Glomerular endothelial cell (primary cell): ENCODE results near the gene ENOX2. TPM values are rescaled to one million over a fixed set of nuclear protein-coding genes. Genes with fewer than 3 reads are reported as not detected.

ENCODE experiments used
- DNase-seq: peaks from one replicate; pipeline ENCODE4 v3.0.0-alpha.2; 2011; ENCODE audit warnings: low read depth, low spot score; ENCODE audit errors: extremely low read depth
- total RNA-seq: library from RNA; depleted of rRNA; stranded (reverse); fragments of >200 nt; gene quantifications from 2 replicates; pipeline ENCODE4 v1.2.3, GENCODE V29; 2015

Gene ENOX2
- total RNA-seq, 1 donor from 2014 or later: 14.8 TPM

GRCh38 chrX:130885508-130885907, 17.5 kb downstream of the ENOX2 start:
- no peak for DNase-seq

- no peak for DNase-seq
Observed at GRCh38 chrX:130884627-130885026, 18.4 kb downstream of the ENOX2 start.

- no peak for DNase-seq
Observed at GRCh38 chrX:130879869-130880268, 23.1 kb downstream of the ENOX2 start.

- no peak for DNase-seq
Observed at GRCh38 chrX:130878350-130879341, 24.4 kb downstream of the ENOX2 start.

GRCh38 chrX:130877892-130878341, 25.1 kb downstream of the ENOX2 start:
- DNase-seq: no peak

- no peak for DNase-seq
Observed at GRCh38 chrX:130876226-130876625, 26.8 kb downstream of the ENOX2 start.

- DNase-seq: no peak
Observed at GRCh38 chrX:130874751-130875150, 28.3 kb downstream of the ENOX2 start.

GRCh38 chrX:130869239-130869638, 33.8 kb downstream of the ENOX2 start:
- DNase-seq: no peak

- DNase-seq: no peak
Observed at GRCh38 chrX:130861462-130861861, 41.5 kb downstream of the ENOX2 start.

GRCh38 chrX:130857207-130857606, 45.8 kb downstream of the ENOX2 start:
- DNase-seq: no peak

GRCh38 chrX:130851569-130851968, 51.4 kb downstream of the ENOX2 start:
- no peak for DNase-seq

GRCh38 chrX:130848763-130849162, 54.2 kb downstream of the ENOX2 start:
- no peak for DNase-seq

GRCh38 chrX:130846746-130847145, 56.3 kb downstream of the ENOX2 start:
- DNase-seq: no peak

GRCh38 chrX:130841776-130842175, 61.2 kb downstream of the ENOX2 start:
- no peak for DNase-seq

GRCh38 chrX:130840345-130840744, 62.7 kb downstream of the ENOX2 start:
- no peak for DNase-seq

- DNase-seq: no peak
Observed at GRCh38 chrX:130836447-130836846, 66.6 kb downstream of the ENOX2 start.

GRCh38 chrX:130834830-130835229, 68.2 kb downstream of the ENOX2 start:
- no peak for DNase-seq

GRCh38 chrX:130834149-130834548, 68.9 kb downstream of the ENOX2 start:
- DNase-seq: no peak

- no peak for DNase-seq
Observed at GRCh38 chrX:130831347-130831722, 71.7 kb downstream of the ENOX2 start.

GRCh38 chrX:130830599-130831346, 72.2 kb downstream of the ENOX2 start:
- DNase-seq: no peak
